Kidney (tissue), 14 donors: ENCODE measurements around the gene TLL1. TPM values are rescaled to one million over a fixed set of nuclear protein-coding genes. Genes with fewer than 3 reads are reported as not detected.

ENCODE experiments used
- DNase-seq, 5 donors: peaks; one replicate each; pipeline ENCODE4 v3.0.0-alpha.2; 2013 to 2020
- FAIRE-seq: peaks from 2 replicates; lab custom pipeline; 2012; peaks lifted over from hg19 to GRCh38; lab: Jason Lieb, UNC
- H3K27ac ChIP-seq, 2 donors: one replicate each; pipeline ENCODE4 v1.7.0; 2013; ENCODE audit warnings: low read depth in 2 of 2, low read length in 2 of 2, inconsistent platforms in 1 of 2
- H3K27me3 ChIP-seq: one replicate; pipeline ENCODE4 v1.7.1; 2013; ENCODE audit warnings: low read length, inconsistent platforms; ENCODE audit not compliant: control insufficient read depth, insufficient read depth
- H3K36me3 ChIP-seq, 3 donors: one replicate each; pipeline versions ENCODE4 v1.7.0 to v1.7.1; 2013; ENCODE audit warnings: low read length in 3 of 3, control low read depth in 1 of 3, inconsistent platforms in 1 of 3; ENCODE audit not compliant: insufficient read depth in 3 of 3, control insufficient read depth in 2 of 3
- H3K4me1 ChIP-seq, 3 donors: one replicate each; pipeline versions ENCODE4 v1.7.0 to v1.7.1; 2013; ENCODE audit warnings: low read length in 3 of 3, inconsistent platforms in 1 of 3, low read depth in 1 of 3; ENCODE audit not compliant: control insufficient read depth in 2 of 3, insufficient read depth in 2 of 3
- H3K4me3 ChIP-seq, 3 donors: one replicate each; pipeline versions ENCODE4 v1.7.0 to v1.8.1; 2013; ENCODE audit warnings: low read length in 3 of 3, control low read depth in 1 of 3, inconsistent platforms in 1 of 3
- H3K9ac ChIP-seq, 3 donors: one replicate each; pipeline versions ENCODE4 v1.7.0 to v1.7.1; 2013; ENCODE audit warnings: low read length in 3 of 3, control low read depth in 1 of 3, inconsistent platforms in 1 of 3
- H3K9me3 ChIP-seq, 3 donors: one replicate each; pipeline versions ENCODE4 v1.7.0 to v1.7.1; 2013; ENCODE audit warnings: low read length in 3 of 3, control low read depth in 1 of 3, inconsistent platforms in 1 of 3; ENCODE audit not compliant: control insufficient read depth in 2 of 3, insufficient read depth in 1 of 3
- CTCF ChIP-seq: IDR thresholded peaks from 3 replicates; pipeline ENCODE4 v1.5.1; 2012; ENCODE audit warnings: mild to moderate bottlenecking, moderate library complexity, borderline replicate concordance; ENCODE audit not compliant: insufficient read depth; ENCODE audit errors: extremely low read depth
- intact Hi-C: fragments of 100-400 bp; cut with DNase I; formaldehyde crosslinking; loops from one replicate; pipeline ENCODE4 v1.11.1; 2022
- polyA plus RNA-seq: library from polyadenylated mRNA; stranded (reverse); fragments of 350-450 nt; fragmentation: Illumina TruSeq; extraction: RNeasy Lipid Tissue Mini Kit (QIAGEN cat#74804); gene quantifications from one replicate; pipeline ENCODE4 v1.2.3, GENCODE V29; 2014; ENCODE audit warnings: low read depth, low replicate concordance; ENCODE audit not compliant: insufficient read depth
- total RNA-seq: library from RNA; stranded (reverse); fragmentation: NEBNext Ultra II Directional; extraction: Animal tissue kit (Norgen Biotek cat#: 25700); gene quantifications from one replicate; pipeline ENCODE4 v1.2.1, GENCODE V29; 2021
- donor health status: control.
- donor health status: control.
- donor health status: control.
- donor health status: control.
- donor health status: control.
- donor health status: DM: yes; HTN: yes; CAD: no.
- donor health status: Normal renal cell carcinoma (clear cell type).

Gene TLL1
- total and polyA plus RNA-seq, 2 donors from 2014 or later = 0.28 to 10.0 TPM

DNA sequence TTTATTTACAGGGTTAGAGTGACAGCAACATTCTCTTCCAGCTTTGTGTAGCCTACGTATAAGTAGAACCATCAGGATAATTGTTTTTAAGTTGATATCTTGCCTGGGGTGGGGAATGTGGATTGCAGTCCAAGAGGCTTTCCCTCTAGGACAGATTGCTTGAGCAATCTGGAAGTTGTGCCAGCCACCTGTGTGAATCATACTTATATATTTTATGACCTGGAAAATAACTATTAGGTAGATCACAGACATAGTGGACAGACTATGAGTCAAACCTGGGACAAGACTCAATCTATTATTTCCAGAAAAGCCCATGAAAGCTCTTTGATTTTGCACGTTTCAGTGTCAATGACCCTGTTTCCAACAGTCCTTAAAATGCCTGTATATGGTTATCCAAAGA lies 98.9 kb downstream of the TLL1 start:
- no peak for FAIRE-seq
- Histone ChIP-seq H3K36me3 (no peaks in the 10 kb centered on the region), H3K27me3 (no peaks in the 10 kb centered on the region), H3K9ac (no peak overlapping the region), H3K4me3 (no peak overlapping the region), H3K27ac (no peak overlapping the region), H3K4me1 (no peaks in the 10 kb centered on the region), H3K9me3 (no peaks in the 10 kb centered on the region)
- no peak for TF ChIP-seq CTCF
- no peak for DNase-seq
- intact Hi-C loops = no loop called here

DNA sequence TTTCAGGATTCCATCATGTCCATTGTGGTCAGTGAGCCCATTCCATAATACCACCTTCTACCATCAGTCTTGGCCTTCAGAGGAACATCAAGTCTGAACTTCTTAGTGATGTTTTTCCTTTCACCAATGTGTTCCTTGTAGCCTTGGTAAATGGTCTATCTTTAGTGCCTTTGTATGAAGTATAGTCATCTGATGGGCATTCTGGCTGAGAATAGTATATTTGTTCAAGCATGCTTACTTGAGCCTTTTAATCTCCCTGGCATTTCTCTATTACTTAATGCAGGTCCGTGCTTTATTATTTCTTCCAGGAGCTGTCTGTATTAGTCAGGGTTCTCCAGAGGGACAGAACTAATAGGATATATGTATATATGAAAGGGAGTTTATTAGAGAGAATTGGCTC lies 99.7 kb downstream of the TLL1 start:
- intact Hi-C loops = no loop called here
- no peaks in the 10 kb centered on the region for H3K27me3 ChIP-seq
- no peak overlapping the region for H3K4me3 ChIP-seq
- no peaks in the 10 kb centered on the region for H3K9me3 ChIP-seq
- no peaks in the 10 kb centered on the region for H3K4me1 ChIP-seq
- no peak overlapping the region for H3K9ac ChIP-seq
- no peak for DNase-seq
- TF ChIP-seq CTCF = no peak
- H3K36me3 ChIP-seq = no peaks in the 10 kb centered on the region
- FAIRE-seq = no peak
- no peak overlapping the region for H3K27ac ChIP-seq

GRCh38 chr4:165982934-165983333 lies 109.9 kb downstream of the TLL1 start:
- intact Hi-C loops = no loop called here
- Histone ChIP-seq H3K4me3 (no peak overlapping the region), H3K4me1 (no peaks in the 10 kb centered on the region), H3K27ac (no peak overlapping the region), H3K9ac (no peak overlapping the region), H3K27me3 (no peaks in the 10 kb centered on the region), H3K9me3 (no peaks in the 10 kb centered on the region), H3K36me3 (no peaks in the 10 kb centered on the region)
- FAIRE-seq (no peak), DNase-seq (no peak)
- no peak for TF ChIP-seq CTCF
